HG02884 (cell line): ENCODE data around the gene C17orf50.

Source experiments
- ATAC-seq: cut with Tn5 transposase; IDR thresholded peaks from one replicate; pipeline ENCODE4 v1.9.1; 2021; ENCODE audit warnings: mild to moderate bottlenecking, moderate library complexity; ENCODE audit not compliant: unreplicated experiment

Gene C17orf50

DNA sequence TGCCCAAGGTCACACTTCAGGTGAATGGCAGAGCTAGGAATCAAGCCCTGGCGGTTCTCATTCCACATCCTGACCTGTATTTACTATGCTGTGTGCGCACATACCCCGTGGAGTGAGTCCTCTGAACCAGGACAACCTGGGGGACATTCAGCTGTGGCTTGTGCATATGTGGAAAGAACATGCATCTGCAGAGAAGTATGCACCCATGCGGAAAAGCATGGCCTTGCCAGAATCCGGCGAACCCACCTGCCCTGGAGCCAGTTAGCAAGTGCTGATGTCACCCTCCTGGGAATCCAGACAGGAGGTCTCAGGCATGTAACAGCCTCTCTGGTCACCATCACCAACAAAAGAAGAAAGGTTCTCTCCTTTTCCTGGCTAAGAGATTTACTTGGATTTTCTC, 27.3 kb upstream of the C17orf50 start:
- no peak for ATAC-seq

DNA sequence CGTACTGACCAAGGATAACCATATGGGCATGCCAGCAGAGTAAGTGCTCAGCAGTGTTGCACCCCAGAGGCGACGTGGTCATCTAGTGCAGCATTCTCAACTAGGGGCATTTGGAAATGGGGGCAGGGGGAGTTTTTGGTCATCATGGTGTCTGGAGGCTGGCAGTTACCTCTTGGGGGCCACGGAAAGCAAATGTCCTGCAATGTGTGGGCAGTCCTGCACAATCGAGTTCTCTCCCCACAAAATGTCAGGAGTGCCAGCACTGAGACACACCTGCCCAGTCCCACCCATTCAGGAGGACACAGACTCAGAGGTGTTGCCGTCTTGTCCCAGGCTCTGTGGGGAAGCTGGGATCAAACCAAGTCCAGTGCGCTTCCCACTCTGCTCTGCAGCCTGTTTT, 26.3 kb upstream of the C17orf50 start:
- ATAC-seq = no peak

DNA sequence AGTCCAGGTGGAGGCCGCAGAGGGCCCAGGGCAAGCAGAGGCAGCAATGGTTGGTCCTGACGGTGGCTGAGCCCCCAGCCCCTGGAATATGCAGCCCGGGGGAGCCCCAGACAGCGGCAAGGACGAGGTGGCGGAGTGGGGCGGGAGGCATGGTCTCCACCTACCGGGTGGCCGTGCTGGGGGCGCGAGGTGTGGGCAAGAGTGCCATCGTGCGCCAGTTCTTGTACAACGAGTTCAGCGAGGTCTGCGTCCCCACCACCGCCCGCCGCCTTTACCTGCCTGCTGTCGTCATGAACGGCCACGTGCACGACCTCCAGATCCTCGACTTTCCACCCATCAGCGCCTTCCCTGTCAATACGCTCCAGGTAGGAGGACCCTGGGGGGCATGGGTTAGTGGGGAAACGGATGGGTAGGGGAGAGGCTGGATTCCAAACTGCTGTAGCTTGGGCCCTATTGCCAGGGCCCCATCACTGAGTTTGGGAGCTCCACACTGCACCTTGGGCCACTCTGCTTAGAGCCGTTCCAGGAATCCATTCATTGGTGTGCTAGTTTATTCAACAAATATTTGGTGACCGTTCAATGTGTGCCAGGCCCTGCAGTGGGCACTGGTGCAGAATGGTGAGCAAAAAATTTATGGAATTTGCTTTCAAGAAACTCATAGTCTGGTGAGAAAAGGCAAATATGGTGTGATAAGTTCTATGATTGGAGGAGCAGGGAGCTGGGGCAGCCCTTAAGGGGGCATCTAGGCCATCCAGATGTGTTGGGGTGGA, 25.5 kb upstream of the C17orf50 start:
- no peak for ATAC-seq

DNA sequence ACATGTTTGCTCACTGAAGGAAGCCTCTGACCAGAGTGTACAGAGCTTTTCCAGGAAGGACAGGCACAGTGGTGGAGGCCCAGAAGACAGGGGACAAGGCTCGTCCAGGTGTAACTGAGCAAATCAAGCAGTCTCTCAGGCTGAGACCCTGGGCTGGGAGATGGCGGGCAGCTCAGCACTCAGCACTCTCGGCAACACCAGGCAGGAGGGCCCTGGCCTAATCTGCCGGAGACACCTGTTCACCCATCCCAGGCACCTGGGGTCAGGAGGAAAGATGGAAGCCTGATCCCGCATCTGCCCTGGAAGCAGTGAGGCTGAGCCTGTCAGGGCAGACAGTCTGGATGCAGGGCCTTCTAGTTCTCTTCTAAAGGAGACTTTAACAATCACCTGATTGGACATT, 24.5 kb upstream of the C17orf50 start:
- ATAC-seq = no peak

DNA sequence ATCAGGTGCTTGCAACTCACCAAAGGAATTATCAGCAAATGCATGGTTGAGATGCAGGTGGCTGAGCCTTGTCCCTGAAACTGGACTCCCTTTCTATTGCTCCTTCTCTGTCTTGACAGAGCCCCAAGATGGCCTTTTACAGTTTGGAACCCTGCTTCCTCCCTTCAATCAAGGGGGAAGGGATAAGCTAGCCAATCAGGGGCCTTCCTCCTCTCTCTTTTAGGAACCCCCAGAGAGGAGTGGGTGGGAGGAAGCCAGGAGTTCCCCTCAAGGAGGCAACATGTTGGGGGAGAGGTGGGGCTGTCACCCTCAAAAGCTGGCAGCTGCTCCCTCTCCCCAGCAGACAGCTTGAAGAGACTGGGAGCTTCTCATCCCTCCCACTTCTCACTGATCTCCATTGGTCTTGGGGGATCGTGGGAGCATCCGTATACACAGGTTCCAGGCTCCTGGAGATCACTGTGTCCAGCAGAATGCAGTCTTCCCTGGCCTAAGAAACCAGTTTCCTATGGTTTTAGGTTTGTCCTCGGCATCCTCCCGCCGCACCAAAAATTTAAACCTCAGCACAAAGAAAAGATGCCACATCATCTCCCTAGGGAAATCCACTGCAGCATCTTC, 22.1 kb upstream of the C17orf50 start:
- ATAC-seq = no peak

DNA sequence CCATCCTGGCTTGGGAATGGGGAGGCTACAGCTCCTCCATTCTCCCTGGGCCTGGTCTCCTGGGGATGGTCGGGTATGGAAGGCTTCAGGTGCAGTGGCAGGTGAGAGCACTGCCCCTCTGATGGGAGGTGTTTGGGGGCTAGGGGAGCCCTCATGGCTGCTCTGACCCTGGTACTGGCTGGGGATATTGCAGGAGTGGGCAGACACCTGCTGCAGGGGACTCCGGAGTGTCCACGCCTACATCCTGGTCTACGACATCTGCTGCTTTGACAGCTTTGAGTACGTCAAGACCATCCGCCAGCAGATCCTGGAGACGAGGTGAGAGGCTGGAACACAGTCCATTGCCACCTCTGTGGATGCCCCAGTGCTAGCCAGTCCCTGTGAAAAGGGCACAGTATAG, 20.5 kb upstream of the C17orf50 start:
- no peak for ATAC-seq

DNA sequence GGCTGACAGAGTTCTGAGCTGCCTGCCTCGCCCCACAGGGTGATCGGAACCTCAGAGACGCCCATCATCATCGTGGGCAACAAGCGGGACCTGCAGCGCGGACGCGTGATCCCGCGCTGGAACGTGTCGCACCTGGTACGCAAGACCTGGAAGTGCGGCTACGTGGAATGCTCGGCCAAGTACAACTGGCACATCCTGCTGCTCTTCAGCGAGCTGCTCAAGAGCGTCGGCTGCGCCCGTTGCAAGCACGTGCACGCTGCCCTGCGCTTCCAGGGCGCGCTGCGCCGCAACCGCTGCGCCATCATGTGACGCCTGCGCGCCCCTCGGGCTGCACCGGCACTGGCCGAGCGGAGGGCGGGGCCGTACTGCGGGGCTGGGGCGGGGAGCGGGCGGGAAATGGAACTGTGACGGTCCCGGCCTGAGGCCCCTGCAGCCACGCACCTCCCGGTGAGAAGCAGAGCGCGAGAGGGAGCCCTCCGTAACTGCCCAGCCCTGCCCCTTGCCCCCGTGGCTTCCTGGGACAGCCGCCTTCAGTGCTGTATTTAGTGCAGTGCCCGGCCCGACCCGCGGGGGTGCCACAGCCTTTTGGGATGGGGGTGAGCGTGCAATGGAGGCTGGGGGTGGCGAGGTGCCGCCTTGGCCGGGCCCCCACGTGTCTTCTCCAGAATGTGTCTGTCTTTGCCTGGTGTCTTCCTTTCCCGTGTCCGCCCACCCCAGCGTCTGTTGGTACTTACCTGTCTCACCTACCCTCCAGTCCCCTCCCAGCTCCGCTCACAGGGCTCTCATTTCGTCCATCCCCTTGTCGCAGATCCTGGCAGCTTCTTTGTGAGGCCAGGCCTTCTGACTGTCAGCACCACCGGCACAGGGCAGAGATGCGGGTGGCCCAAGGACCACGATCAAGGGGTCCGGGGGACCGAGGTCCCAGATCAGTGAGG, 19.4 kb upstream of the C17orf50 start:
- ATAC-seq = no peak

DNA sequence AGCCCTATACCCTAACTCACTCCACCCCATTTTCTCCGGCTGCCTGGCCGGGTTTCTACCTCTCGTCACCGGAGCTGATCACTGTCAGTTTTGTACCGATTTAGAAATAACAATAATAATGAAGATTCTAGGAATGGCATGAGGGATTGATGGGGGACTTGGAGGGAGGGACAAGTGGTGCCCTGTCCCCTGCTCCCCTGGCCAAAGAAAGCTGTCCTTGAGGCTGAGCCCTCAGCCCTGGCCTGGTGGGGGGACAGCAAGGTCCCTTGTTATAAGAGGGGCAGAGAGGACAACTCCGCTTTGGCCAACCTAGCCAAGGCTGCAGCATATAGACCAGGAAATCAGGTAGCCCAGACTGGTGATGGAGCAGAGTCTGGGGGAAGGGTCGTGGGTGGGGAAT, 18.2 kb upstream of the C17orf50 start:
- ATAC-seq = no peak

DNA sequence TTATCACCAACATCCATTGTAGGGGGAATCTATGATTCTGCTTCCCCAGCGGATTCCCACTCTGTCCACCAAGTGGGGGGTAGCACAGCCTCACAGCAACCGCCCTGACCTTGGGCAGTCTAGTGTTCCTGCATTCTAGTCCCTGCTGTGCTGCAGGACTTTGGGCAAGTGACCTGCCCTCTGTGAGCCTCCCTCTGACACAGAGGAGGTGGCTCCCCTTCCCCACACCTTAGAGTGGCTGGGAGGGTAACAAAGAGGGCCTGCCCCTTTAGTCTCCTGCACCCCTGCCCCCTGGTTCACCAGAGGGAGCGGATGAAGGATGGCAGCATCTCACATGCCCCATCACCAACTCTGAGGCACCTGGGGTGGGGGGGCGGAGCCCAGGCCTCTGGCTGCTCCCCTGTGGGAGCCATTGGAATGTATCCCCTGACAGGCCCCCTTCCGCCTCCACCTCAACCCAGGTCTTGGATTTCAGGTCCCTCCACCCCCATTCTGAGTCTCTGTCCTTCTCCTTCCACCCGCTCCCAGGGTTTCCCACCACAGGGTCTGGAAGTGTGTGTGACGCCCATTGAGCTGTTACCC, 17.7 kb upstream of the C17orf50 start:
- no peak for ATAC-seq

DNA sequence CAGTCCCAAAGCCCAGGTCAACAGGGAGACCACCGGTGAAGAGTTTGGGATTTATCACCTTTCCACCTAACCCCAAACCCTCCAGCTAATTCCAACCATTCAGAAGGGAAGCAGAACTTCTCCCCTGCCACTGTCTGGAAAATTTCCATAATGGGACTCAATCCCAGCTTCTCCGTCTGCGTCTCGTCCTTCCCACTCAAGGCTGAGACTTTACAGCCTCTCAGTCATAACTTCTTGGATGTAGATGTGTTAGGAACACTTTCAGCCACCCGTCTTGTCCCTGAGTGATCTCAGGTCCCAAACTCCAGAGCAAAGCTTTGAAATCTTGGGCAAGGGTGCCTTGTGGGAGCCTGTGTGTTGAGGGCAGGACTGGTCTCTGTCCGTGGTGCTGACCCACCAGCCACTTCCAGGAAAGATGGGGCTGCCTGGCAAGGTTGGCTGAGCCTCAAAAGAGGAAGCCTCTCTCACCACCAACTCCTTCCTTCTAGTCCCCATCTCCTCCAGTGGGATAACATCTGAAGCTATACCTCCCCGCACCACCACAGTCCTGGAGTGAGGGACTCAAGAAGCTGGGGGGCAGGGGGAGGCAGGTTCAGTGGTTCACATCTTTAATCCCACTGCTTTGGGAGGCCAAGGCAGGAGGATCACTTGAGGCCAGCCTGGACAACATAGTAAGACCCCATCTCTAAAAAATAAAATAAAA, 16.9 kb upstream of the C17orf50 start:
- no peak for ATAC-seq

DNA sequence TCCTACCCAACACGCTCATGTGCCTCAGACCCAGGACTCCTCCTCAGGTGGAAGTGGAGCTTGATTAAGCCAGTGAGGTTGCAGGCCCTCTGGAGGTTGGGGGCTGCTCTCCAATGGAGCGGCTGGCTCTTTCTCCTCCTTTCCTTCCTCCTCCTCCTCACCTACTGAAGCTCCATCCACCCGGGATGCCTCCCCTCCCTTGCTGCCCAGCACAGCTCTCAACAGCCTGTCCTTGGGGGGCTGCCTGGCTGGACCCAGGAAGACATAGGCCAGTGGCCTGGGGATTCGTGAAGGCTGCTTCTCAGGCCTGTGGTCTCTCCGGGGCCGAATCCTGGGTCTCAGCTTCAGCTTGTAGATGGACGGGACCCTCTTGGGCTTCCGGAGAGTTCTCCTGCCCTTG, 15.9 kb upstream of the C17orf50 start:
- no peak for ATAC-seq

DNA sequence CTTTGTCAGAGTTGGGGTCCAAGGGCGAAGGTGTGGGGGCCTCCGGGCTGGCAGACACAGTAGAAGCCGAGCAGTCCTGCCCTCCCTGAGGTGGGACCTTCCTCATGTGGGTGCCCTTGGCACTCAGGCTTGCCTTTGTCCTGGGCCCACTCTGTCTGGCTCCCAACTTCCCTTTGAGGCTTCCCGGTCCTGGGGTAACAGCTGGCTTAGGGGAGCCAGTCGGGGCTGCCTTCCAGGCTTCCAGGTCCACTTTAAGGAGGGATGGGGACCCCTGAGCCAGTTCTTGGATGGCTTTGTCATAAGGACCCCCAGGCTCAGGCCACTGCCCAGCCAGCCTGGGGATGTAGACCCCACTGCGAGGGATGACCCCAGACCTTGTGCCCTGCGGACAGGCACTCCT, 15.4 kb upstream of the C17orf50 start:
- no peak for ATAC-seq

DNA sequence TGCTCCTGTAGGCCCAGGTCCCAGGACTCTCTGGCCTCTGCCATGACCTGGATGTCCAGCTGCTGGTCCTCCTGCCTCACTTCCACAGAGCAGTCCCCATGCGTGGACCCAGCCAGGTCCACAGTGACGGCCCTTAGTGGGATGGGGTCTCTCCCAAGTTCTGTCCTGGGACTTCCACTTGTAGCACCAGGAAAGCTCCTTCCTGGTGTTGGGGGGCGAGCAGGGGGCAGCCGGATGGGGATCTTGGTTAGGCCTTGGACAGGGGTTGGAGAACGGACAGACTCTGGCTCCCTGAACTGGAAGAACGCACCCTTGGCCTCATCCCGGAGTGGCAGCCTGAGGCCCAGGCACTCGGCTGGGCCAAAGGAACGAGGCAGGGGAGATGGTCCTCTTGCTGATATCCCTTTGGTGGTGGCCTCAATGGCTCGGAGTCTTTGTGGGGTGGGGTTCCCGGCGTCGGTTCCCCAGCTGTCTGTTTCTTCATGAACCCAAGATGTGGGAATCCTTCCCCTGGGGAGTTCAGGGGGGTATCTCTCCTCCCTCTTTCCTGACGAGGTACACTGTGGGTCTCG, 14.9 kb upstream of the C17orf50 start:
- no peak for ATAC-seq

DNA sequence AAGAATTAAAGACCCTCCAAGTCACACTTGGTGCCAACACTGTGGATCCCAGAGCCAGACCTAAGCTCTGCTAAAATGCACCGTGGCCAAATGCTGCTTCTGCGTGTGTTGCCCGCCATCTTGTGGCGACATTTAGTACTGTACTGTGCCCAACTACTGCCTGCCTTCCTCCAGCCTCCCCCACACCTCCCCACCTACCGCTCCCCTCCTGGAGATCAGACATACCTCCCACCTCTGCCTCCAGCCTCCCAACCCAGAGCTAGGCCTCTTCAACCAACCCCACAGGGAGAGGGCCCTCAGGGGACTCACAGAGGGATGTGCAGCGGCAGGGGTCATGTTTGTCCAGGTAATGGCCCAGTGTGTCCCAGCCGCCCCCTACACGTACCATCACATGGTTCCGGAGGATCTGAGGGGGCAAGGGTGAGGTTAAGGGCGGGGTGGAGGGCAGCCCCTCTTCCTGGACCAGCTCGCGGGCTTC, 13.1 kb upstream of the C17orf50 start:
- no peak for ATAC-seq

DNA sequence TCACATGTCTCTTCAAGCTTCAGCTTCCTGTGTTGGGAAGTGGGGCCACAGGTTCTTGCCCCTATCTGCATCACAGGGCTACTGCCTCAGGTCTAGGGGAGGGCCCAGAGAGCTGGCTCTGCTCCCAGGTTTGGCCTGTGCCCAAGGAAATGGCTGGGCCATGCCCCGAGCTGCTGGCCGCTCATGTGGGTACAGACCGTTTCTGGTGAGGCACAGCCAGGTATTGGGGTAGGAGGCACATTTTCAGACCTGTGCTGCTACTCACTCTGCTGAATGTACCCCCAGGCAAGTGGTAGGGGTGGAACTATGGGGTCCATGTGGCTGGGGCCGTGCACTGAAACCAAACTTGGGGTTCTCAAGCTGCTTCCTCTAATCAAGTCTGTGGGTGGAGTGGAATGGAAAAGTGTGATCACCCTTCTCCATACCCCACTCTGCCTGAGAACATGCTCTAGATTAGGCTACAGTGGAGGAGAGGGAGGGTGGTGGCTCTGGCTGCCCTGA, 12.3 kb upstream of the C17orf50 start:
- no peak for ATAC-seq

DNA sequence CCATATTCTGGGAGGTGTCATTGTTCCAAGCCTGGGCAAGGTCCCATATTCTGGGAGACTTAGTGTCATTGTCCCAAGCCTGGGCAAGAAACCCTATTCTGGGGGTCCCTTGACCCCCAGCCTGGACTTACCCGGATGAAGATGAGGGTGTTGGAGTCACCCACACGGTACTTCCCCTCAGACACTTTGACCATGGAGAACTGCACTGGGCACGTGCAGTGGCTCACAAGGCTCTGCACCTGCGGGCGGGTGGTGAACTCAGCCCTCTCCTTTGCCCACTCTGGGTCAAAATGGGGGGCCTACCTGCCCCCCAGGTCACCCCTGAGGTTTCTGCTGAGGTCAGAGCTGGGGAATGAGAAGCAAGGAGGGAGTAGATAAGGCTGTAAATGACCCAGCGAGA, 11.7 kb upstream of the C17orf50 start:
- no peak for ATAC-seq

DNA sequence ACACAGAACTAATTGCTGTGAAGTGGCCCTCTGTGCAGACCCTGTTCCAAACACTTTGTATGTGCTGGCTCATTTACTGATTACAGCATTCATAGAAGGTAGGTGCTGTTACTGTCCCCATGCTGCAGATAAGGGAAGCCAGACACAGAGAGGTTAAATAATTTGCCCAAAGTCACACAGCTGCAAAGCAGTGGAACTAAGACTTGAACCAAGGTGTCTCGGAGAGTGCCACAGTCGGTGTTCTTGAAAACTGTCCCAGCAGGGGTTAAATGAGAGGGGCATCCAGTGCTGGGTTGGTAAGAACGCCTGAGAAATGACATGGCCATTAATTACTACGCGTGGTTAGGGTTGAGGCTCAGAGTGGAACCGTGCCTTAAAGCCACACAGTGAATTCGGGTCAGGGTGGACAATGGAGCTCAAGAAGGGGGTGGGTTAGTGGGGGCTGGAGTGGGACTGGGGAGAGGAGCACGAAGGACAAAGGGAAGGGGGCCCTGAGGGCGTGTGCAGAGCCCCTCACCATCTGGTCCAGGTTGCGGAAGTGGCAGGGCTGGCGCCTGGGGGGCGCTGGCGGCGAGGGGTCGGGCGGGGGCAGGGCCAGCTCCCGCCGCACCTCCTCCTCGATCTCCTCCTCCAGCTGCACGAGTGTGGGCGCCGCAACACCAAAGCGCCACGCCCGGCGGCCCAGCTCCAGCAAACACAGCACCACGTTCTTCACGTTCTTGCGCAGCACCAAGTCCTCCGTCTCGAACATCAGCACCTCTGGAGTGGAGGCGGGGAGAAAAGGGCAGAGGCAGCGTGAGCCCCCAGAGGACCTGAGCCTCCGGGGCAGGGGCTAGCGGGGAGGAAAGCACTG, 10.9 kb upstream of the C17orf50 start:
- ATAC-seq = no peak

DNA sequence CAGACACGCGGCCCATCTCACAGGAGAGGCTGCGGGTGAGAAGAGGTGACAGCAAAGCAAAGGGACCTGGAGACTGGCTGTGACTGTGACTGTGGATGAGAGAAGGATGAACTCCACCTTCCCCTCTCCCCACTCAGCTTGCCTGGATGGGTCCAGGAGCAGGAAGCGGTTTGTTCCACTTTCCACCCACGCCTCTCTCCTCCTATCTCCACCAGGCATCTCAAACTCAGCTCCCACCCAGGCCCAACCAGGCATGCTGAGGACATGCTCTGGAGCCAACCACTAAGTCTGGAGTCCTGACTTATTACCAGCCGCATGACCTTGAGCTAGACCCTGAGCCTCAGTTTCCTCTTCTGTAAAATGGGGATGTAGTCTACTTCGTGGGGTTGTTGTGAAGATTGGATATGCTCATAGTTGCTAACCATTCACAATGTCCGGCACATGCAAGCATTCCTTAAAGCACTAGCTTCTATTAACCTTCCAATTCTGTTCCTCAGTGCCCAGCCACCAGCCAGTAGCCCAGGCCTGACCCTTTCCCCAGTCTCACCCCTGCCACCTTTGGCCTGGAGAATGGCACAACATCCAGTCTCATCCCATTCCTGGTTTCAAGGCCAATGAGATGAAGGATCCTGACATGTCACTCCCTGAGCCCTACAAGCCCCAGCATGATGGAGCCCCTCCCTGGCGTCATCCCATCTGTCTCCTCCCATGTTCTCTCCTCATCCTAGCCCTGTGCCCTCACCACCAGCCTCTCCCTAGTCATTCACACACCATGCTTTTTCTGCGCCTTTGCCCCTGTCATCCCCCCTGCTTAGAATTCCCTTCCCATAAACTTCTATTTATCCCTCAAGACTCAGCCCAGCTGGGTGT, 9.9 kb upstream of the C17orf50 start:
- no peak for ATAC-seq
